Dermis blood vessel endothelial cell (primary cell): ENCODE data around the gene TLL2. TPM values are rescaled to one million over a fixed set of nuclear protein-coding genes. Genes with fewer than 3 reads are reported as not detected.

ENCODE experiments used
- DNase-seq: peaks from one replicate; pipeline ENCODE4 v3.0.0; 2010
- total RNA-seq: library from RNA; depleted of rRNA; stranded (reverse); fragments of >200 nt; gene quantifications from 2 replicates; pipeline ENCODE4 v1.2.3, GENCODE V29; 2014

Gene TLL2
- total RNA-seq, 1 donor from 2014 or later: 0.17 TPM

GRCh38 chr10:96389785-96390184 lies 123.9 kb downstream of the TLL2 start:
- no peak for DNase-seq

GRCh38 chr10:96387601-96388000 lies 126.1 kb downstream of the TLL2 start:
- no peak for DNase-seq

GRCh38 chr10:96387161-96387560 lies 126.6 kb downstream of the TLL2 start:
- no peak for DNase-seq

GRCh38 chr10:96384506-96384905 lies 129.2 kb downstream of the TLL2 start:
- DNase-seq: no peak

- peak; percentile 17 for DNase-seq
These were observed 132.9 kb downstream of the TLL2 start for GRCh38 chr10:96380821-96381220.

- DNase-seq: no peak
These were observed 134.0 kb downstream of the TLL2 start for GRCh38 chr10:96379758-96380157.

- DNase-seq: no peak
These were observed 135.0 kb downstream of the TLL2 start for GRCh38 chr10:96378741-96379140.

- DNase-seq: no peak
These were observed 135.9 kb downstream of the TLL2 start for GRCh38 chr10:96377816-96378294.

- no peak for DNase-seq
These were observed 137.2 kb downstream of the TLL2 start for GRCh38 chr10:96376483-96376882.

GRCh38 chr10:96374985-96375830 lies 138.5 kb downstream of the TLL2 start:
- DNase-seq: peak; percentile 91

- DNase-seq: no peak
These were observed 139.1 kb downstream of the TLL2 start for GRCh38 chr10:96374639-96374984.

- no peak for DNase-seq
These were observed 139.7 kb downstream of the TLL2 start for GRCh38 chr10:96374004-96374403.

- DNase-seq: no peak
These were observed 142.4 kb downstream of the TLL2 start for GRCh38 chr10:96371356-96371755.

- DNase-seq: peak; percentile 76
These were observed 143.1 kb downstream of the TLL2 start for GRCh38 chr10:96370584-96371157.

- no peak for DNase-seq
These were observed 143.7 kb downstream of the TLL2 start for GRCh38 chr10:96369890-96370583.

GRCh38 chr10:96368971-96369370 lies 144.8 kb downstream of the TLL2 start:
- DNase-seq: no peak

- no peak for DNase-seq
These were observed 146.3 kb downstream of the TLL2 start for GRCh38 chr10:96367470-96367869.

GRCh38 chr10:96366508-96366907 lies 147.2 kb downstream of the TLL2 start:
- peak; percentile 15 for DNase-seq

- no peak for DNase-seq
These were observed 148.2 kb downstream of the TLL2 start for GRCh38 chr10:96365571-96365970.

- DNase-seq: no peak
These were observed 153.0 kb downstream of the TLL2 start for GRCh38 chr10:96360766-96361165.

- no peak for DNase-seq
These were observed 153.4 kb downstream of the TLL2 start for GRCh38 chr10:96360331-96360730.

- DNase-seq: no peak
These were observed 154.1 kb downstream of the TLL2 start for GRCh38 chr10:96359616-96360015.

GRCh38 chr10:96358851-96359540 lies 154.7 kb downstream of the TLL2 start, which contains the start of gene OPALIN:
Gene OPALIN (minus strand): TSS chr10:96359002. CDS start chr10:96358896, 106 bp downstream.
- DNase-seq: no peak
